Measurements from ENCODE around the gene TREM2.
"Not testable (repeated sequence)": the region's sequence is repeated elsewhere in the genome, so short reads cannot be mapped to it uniquely, and the experiment has no call there.

Gene TREM2

DNA sequence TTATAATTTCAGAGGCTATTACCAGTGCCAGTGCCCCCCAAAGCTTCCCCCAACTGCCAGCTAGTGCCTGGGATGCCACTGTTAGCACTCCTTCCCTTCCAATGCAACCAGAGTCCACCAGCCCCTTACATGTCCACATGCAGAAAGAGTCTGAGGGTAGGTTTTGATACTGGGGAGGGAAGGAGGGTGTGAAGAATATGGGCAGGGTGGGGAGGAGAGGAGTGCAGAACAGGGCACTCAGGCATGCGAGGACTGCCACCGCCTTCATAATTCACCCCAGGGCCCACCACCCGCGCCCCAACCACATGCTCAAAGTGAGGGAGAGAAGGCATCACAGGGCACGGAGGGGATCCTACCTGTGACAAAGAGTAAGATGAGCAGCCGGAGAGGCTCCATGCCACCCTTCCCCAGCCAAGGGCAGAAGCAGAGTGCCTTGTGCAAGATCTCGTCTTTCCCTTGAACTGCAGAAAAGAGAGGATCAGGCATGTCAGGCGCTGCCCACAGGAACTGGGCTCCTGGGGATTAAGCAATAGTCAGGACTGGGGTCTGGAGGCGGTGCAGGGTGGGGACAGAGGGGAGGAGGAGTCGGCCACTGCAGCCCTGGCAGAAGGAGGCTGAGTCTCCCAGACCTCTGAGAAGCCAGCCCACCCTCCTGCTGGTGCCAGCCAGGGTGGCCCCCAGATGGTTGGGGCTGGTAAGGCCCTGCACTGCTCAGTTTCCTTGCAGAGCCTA lies at the start of gene TREM2:
TREM2 (minus strand) TSS at position 430 of the 732 bp plus-strand sequence; CDS start at position 396, 34 bp downstream.
- no peak for FAIRE-seq

DNA sequence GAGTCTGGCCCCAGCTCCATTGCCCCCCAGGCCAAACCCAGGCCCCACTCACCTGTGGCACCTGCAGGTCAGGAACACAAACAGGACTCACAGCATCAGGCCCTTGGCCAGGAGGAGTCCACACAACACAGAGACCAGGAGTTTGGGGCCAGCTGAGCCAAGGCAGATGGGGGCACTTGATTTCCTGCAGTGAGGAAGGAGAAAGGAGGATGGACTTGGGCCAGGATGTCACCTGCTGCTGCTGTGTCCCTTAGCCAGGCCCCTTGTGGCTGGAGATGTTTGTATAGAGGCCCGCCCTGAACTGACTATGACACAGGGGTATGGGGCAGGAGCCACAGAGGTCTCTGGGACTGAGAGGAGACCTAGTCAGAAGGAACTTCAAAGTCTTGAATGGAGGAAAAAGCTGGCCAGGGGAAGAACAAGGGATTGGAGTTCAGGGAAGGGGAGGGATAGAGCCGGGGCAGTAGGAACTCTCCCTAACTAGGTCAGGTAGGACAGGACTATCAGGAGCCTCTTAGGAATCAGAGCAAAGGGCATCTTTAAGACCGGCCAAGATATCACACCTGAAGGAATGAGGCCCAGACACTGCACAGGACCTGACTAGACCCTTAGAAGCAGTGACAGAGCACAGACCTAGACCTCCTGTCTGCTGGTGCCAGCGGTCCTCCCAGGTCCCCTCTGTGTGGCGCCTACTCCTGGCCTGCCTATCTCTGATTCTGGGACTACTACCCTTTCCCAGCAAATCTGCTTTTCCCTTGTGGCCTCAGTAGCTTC lies 46.8 kb upstream of the TREM2 start:
- FAIRE-seq: no peak

DNA sequence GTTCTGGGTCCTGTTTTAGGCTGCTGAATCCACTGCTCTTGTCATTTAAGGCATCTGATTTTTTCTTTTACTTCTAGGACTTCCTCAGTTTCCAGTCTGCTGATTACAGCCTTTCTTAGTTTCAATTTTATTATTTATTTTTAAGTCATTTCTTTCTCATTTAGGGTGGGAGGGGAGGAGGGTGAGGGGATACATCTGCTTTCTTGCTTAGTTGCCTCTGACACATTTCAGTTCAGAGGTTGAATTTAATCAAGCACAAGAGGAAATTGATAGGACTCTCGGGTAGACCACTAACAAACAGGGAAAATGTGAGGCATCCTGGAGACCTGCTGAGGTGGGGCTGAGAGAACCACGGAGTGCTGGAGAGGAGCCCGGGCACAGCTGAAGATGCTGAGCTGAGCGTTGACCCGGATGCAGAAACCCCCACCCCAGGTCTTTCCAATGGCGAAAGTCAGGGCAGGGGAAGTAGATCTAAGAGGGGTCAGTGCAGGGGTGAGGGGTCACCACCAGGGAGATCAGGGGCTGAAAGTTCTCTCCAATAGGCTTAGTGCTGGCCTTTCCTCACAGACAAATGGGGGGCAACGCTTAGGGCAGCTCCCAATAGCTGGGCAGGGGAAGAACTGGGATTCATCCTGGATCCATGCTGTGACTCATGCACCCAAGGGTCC lies 45.7 kb upstream of the TREM2 start:
- no peak for FAIRE-seq

DNA sequence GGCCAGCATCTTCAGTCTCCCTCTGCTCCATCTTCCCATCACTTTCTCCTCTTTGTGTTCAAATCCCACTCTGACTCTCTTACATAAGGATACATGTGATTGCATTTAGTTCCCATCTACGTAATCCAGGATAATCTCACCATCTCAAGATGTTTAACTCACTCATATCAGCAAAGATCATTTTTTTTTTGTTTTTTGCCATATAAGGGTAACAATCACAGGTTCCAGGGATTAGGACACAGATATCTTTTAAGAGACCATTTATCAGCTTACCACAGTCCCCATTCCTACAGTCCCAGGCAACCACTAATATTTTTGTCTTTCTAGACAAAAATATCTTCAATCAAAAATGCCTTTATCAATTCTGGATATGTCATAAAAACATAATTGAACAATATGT lies 41.2 kb upstream of the TREM2 start:
- no peak for FAIRE-seq

DNA sequence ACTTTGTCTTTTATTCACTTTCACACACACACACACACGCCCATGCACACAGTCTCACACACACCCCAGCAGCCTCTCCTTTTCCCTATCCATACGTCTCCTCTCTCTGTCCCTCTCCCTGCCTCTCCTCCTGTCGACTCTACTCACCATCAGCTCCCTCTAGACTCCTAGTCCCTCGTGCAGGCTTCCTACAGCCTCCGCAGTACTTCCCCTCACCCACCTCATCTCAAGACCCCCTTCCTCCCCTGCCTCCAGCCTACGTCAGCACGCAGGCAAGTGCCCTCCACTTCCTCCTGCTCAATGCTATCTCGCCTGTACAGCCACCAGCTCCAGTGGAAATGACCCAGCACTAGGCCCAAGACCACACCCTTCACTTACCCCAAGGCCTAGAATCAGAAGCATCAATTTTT lies 38.9 kb upstream of the TREM2 start:
- FAIRE-seq: no peak

DNA sequence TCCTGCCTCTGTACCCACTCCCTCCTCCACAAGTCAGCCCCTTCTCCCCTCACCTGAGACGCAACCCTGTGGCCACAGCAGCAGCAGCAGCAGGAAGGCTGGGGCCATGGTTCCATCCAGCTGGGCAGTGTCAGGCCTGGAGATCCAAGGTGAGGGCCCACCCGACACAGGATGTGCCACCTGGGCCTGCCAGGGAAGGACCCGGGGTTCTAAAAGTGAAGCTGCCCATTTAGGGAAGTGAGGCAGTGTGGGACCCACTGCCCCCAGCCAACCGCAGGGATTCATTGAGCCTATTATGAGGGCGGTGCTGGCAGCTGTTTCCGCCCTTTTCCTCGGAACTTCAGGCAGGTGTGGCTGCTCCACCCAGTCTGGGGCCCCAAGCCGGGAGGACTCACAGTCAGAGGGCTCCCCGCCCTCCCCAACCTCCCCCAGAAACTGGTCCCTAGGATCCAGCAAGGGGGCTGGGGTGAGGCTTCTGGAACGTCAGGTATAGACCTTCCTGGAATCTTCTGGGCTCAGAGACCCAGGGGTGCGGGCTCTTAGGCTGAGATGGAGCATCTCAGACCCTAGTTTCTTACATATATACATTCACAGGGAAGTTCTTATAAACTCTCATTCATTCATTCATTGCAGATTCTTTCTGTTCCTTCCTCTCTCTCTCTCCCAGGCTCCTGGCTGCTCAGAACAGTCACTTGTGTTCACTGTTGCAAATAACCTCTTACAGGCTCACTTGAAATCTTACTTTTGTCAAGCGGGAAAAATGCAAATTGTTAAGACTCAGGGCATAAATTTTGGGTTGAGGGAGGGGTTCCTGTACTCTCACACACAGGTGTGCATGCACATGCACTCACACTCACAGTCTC lies 38.2 kb upstream of the TREM2 start, which contains the start of gene TREML2:
TREML2 (minus strand) TSS at position 249 of the 863 bp plus-strand sequence; CDS start at position 108, 141 bp downstream.
- no peak for FAIRE-seq

DNA sequence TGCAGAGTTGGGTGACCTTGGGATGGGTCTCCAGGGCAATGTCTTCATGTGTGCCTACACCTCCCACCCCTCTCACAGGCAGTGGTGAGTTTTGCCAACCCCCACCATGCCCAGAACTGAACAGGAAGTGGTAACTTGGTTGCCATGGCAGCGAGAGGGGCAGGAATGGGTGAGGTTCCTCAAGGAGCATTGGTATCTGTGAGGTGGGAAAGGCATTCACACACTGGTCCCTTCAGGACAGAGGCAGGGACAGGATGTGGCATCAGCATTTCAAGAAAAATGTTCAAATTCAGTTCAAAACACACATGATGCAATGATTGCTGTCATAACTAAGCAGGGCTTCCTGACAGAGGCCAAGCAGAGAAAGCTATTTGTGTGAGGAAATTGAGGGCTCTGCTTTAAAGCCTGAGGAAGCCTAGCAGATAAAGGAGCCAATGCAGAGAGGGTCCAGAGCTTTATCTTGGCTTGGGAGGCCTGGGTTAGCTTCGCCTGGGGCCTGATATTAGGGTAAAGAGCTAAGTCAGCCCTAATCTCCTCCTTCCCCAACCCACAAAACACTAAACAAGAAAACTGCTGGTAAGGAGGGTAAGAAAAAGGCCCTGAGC lies 37.5 kb upstream of the TREM2 start:
- FAIRE-seq: no peak

- no peak for FAIRE-seq
These were observed 36.8 kb upstream of the TREM2 start for GRCh38 chr6:41199552-41200246.

GRCh38 chr6:41197234-41197633 lies 34.3 kb upstream of the TREM2 start:
- FAIRE-seq: no peak

GRCh38 chr6:41194386-41194785 lies 31.5 kb upstream of the TREM2 start:
- no peak for FAIRE-seq

GRCh38 chr6:41193884-41194283 lies 31.0 kb upstream of the TREM2 start:
- no peak for FAIRE-seq

- FAIRE-seq: no peak
These were observed 30.3 kb upstream of the TREM2 start for GRCh38 chr6:41193171-41193734.

GRCh38 chr6:41191569-41191968 lies 28.7 kb upstream of the TREM2 start:
- no peak for FAIRE-seq

DNA sequence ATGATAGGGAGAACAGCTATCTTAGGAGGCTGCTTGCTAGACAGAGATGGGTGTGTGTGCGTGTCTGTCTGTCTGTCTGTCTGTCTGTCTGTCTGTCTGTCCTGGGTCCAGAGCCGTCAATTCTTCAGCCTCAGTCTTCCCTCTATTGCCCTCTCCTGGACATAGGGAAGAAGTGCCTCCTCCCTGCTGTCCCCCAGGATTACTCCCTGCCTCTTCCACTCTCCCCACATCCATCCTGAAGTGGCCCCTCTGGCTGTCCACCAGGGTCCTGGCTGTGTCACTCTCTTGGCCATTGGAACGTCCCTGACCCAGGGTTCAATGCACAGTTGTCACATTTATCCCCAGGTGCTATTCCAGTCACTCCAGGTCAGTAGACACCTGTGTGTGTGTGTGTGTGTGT lies 27.9 kb upstream of the TREM2 start:
- FAIRE-seq: no peak

- no peak for FAIRE-seq
These were observed 27.1 kb upstream of the TREM2 start for GRCh38 chr6:41189967-41190366.

DNA sequence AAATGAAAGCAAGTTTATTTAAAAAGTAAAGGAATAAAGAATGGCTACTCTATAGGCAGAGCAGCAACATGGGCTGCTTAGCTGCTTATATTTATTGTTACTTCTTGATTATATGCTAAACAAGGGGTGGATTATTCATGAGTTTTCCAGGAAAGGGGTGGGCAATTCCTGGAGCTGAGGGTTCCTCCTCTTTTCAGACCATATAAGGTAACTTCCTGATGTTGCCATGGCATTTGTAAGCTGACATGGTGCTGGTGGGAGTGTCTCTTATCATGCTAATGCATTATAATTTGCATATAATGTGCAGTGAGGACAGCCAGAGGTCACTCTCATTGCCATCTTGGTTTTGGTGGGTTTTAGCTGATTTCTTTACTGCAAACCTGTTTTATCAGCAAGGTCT lies 26.1 kb upstream of the TREM2 start:
- not testable (repeated sequence) for FAIRE-seq

- no peak for FAIRE-seq
These were observed 25.3 kb upstream of the TREM2 start for GRCh38 chr6:41187924-41188886.

- no peak for FAIRE-seq
These were observed 23.2 kb upstream of the TREM2 start for GRCh38 chr6:41186031-41186562.

GRCh38 chr6:41184761-41185160 lies 21.8 kb upstream of the TREM2 start:
- no peak for FAIRE-seq

All from A204.1 (cell line).